Liver (tissue), 9 donors: ENCODE results near the gene WWP2. TPM values are rescaled to one million over a fixed set of nuclear protein-coding genes. Genes with fewer than 3 reads are reported as not detected.

ENCODE experiments used
- DNase-seq: peaks from one replicate; pipeline ENCODE4 v3.0.0-alpha.2; 2017; ENCODE audit warnings: low spot score
- H3K27ac ChIP-seq, 2 donors: one replicate each; pipeline ENCODE4 v1.7.0; 2013; ENCODE audit warnings: inconsistent platforms in 2 of 2, low read length in 2 of 2, control low read depth in 1 of 2, low read depth in 1 of 2, mild to moderate bottlenecking in 1 of 2
- H3K27me3 ChIP-seq, 4 donors: one replicate each; pipeline versions ENCODE4 v1.6.1 to v1.7.0; 2013; ENCODE audit warnings: low read length in 3 of 4, inconsistent platforms in 1 of 4, mild to moderate bottlenecking in 1 of 4, moderate library complexity in 1 of 4; ENCODE audit not compliant: control insufficient read depth in 4 of 4, insufficient read depth in 4 of 4
- H3K36me3 ChIP-seq, 4 donors: one replicate each; pipeline versions ENCODE4 v1.6.1 to v1.7.0; 2013; ENCODE audit warnings: low read length in 3 of 4, mild to moderate bottlenecking in 3 of 4, low read depth in 1 of 4, moderate library complexity in 1 of 4; ENCODE audit not compliant: control insufficient read depth in 4 of 4, insufficient read depth in 3 of 4
- H3K4me1 ChIP-seq, 4 donors: one replicate each; pipeline versions ENCODE4 v1.6.1 to v1.7.0; 2013; ENCODE audit warnings: low read length in 3 of 4, mild to moderate bottlenecking in 3 of 4, moderate library complexity in 1 of 4; ENCODE audit not compliant: control insufficient read depth in 4 of 4, insufficient read depth in 4 of 4
- H3K4me3 ChIP-seq, 3 donors: one replicate each; pipeline versions ENCODE4 v1.6.1 to v1.7.0; 2013; ENCODE audit warnings: low read length in 3 of 3, control low read depth in 1 of 3, low read depth in 1 of 3, mild to moderate bottlenecking in 1 of 3
- H3K9ac ChIP-seq, 2 donors: one replicate each; pipeline ENCODE4 v1.7.0; 2013; ENCODE audit warnings: low read length in 2 of 2, mild to moderate bottlenecking in 2 of 2, moderate library complexity in 2 of 2, control low read depth in 1 of 2, low read depth in 1 of 2
- H3K9me3 ChIP-seq, 4 donors: one replicate each; pipeline versions ENCODE4 v1.6.1 to v1.7.0; 2013; ENCODE audit warnings: low read length in 3 of 4; ENCODE audit not compliant: control insufficient read depth in 4 of 4
- ATF3 ChIP-seq: IDR thresholded peaks from 2 replicates; pipeline ENCODE4 v1.6.1; 2016; ENCODE audit warnings: antibody characterized with exemption
- FOXA2 ChIP-seq: IDR thresholded peaks from 2 replicates; pipeline ENCODE4 v1.6.1; 2016; ENCODE audit warnings: antibody characterized with exemption
- MAX ChIP-seq: IDR thresholded peaks from 2 replicates; pipeline ENCODE4 v1.6.1; 2016; ENCODE audit warnings: antibody characterized with exemption
- NR2F2 ChIP-seq: IDR thresholded peaks from 2 replicates; pipeline ENCODE4 v1.6.1; 2016; ENCODE audit warnings: antibody characterized with exemption
- RAD21 ChIP-seq, 2 donors: IDR thresholded peaks; 2 replicates each; pipeline ENCODE4 v1.6.1; 2016; ENCODE audit warnings: antibody characterized with exemption in 2 of 2, mild to moderate bottlenecking in 2 of 2
- REST ChIP-seq: IDR thresholded peaks from 2 replicates; pipeline ENCODE4 v1.6.1; 2016; ENCODE audit warnings: antibody characterized with exemption, mild to moderate bottlenecking
- SP1 ChIP-seq: IDR thresholded peaks from 2 replicates; pipeline ENCODE4 v1.6.1; 2018; ENCODE audit warnings: antibody characterized with exemption, mild to moderate bottlenecking
- TAF1 ChIP-seq: conservative IDR thresholded peaks from 2 replicates; pipeline ENCODE4 v1.6.1; 2016; ENCODE audit warnings: antibody characterized with exemption, mild to moderate bottlenecking
- ZBTB33 ChIP-seq: IDR thresholded peaks from 2 replicates; pipeline ENCODE4 v1.6.1; 2016; ENCODE audit warnings: antibody characterized with exemption
- WGBS: extraction: QIAGEN DNeasy Blood & Tissue Kit; methylation state at CpG from one replicate; pipeline ENCODE4 v1.1.7; 2013; 5-methylcytosine and 5-hydroxymethylcytosine counted together
- polyA plus RNA-seq, 2 donors: library from polyadenylated mRNA; stranded (reverse) in 1 of 2; unstranded in 1 of 2; fragments of 200-250 nt in 1 of 2; fragments of >200 nt in 1 of 2; fragmentation: Nextera tagmentation in 1 of 2; extraction: Ambion mirVana in 1 of 2; gene quantifications; one replicate each; pipeline versions ENCODE4 v1.2.1 to v1.2.3, GENCODE V29; 2013 to 2015
- total RNA-seq, 2 donors: library from RNA; depleted of rRNA; stranded (reverse); fragments of >200 nt; gene quantifications; one replicate each; pipeline ENCODE4 v1.2.3, GENCODE V29; 2014
- donor health status: healthy.
- donor health status: healthy.
- donor health status: healthy.
- donor health status: healthy.
- donor health status: healthy.

WWP2 gene
- total and polyA plus RNA-seq, 4 donors = 8.6 to 22.7 (median 13.6) TPM

- Histone ChIP-seq H3K9ac (no peak overlapping the region), H3K9me3 (no peaks in the 10 kb centered on the region), H3K27me3 (no peaks in the 10 kb centered on the region), H3K27ac (no peak overlapping the region), H3K36me3 (peaks cover 0 to 3% (median 2%) of the 10 kb centered on the region in 4 donors), H3K4me1 (peaks cover 0 to 3% (median 0%) of the 10 kb centered on the region in 4 donors), H3K4me3 (no peak overlapping the region)
- no peak for DNase-seq
- WGBS = 99% methylated on average over 5 of the region's 5 CpGs
- TF ChIP-seq SP1 = no peak
- no peak for TF ChIP-seq ATF3
- TF ChIP-seq MAX = no peak
These were observed 68.0 kb downstream of the WWP2 start for GRCh38 chr16:69830146-69830533.

GRCh38 chr16:69830534-69831211, 68.5 kb downstream of the WWP2 start:
- Histone ChIP-seq H3K4me1 (peaks cover 0 to 3% (median 0%) of the 10 kb centered on the region in 4 donors), H3K27ac (no peak overlapping the region), H3K36me3 (peaks cover 0 to 3% (median 2%) of the 10 kb centered on the region in 4 donors), H3K4me3 (no peak overlapping the region), H3K27me3 (no peaks in the 10 kb centered on the region), H3K9me3 (no peaks in the 10 kb centered on the region), H3K9ac (no peak overlapping the region)
- WGBS = 73% methylated on average over 10 of the region's 10 CpGs
- TF ChIP-seq REST = no peak
- no peak for TF ChIP-seq RAD21 (IDR thresholded peaks at IDR 0.05)
- TF ChIP-seq TAF1 = no peak
- no peak for TF ChIP-seq FOXA2
- no peak for TF ChIP-seq ATF3
- TF ChIP-seq SP1 = no peak
- no peak for TF ChIP-seq ZBTB33
- no peak for TF ChIP-seq NR2F2
- DNase-seq = no peak
